ENCODE measurements around the gene ANKLE1. TPM values are rescaled to one million over a fixed set of nuclear protein-coding genes. Genes with fewer than 3 reads are reported as not detected.
A peak's percentile ranks its signal among the peaks of the same experiment; 100 is the strongest.
"Not testable (repeated sequence)": the region's sequence is repeated elsewhere in the genome, so short reads cannot be mapped to it uniquely, and the experiment has no call there.

Gene ANKLE1
- total RNA-seq, 1 experiment from 2014 or later, result 0.08 TPM

DNA sequence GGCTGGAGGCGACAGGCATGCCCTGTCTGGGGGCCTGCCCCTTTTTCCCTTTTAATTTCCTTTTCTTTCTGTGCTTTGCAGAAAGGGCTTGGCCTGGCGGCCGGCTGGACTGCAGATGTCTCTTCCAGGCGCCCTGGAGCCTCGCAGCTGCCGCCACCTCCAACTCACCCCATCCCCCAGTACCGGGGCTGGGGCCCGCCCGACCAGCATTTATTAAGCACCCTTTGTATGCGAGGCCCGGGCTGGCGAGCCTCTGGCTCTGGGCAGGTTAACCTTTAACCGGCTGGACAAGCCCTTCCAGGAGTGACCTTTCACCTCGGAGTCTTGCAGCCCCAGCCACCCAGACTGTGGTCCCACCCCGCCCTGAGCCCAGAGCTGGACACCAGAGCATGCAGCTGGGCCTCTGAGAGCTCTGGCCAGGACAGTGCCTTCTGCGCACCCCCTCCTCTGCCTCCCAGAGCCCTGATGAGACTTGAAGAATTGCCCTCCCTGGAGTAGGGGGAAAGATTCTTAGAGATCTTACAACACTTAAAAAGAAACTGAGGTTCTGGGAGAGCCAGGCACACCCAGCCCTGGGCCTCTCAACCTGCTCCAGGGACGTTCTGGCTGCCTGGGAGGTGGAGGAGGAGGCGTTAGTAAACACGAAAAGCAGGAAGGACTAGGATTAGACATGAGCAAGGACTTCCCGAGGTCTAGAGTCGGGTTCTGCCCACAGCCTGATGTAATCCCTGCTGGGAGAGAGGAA lies 34.8 kb upstream of the ANKLE1 start:
- DNase-seq (ENCODE audit: low spot score), result peak; percentile 60

DNA sequence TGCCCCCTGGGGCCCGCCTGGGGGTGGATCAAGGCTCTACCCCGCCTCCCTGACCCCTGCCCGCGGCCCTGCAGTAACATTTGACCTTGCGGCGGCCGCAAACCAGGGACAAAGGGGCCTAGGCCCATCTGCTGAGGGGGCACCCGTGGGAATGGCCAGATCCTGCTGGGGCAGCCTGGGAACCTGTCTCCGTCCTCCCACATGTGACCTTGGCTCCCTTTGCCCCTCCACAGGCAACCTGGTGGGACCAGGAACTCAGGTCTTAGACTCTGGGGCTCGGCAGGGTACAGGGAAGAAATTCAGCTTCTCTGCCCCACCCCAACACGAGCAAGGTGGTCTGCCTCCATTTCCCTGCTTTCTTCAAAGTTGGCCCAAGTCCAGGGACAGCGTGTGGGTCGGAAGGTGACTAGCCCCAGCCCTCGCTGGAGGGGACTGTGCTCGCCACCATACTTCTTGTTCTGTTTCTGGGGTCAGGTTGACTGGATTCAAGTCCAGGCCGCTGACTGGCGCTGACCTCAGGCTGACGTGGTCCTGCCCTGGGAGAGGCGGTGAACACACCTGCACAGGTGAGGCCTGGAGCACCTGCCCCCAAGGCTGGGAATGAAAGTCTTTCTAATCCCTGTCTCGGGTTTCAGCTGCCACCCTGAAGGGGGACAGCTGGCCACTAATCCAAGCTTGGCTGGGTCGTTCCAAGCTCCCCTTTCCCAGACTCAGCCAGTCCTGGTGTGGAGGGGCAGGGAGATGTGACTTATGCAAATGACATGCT lies 33.5 kb upstream of the ANKLE1 start:
- no peak for DNase-seq (ENCODE audit: low spot score)

DNA sequence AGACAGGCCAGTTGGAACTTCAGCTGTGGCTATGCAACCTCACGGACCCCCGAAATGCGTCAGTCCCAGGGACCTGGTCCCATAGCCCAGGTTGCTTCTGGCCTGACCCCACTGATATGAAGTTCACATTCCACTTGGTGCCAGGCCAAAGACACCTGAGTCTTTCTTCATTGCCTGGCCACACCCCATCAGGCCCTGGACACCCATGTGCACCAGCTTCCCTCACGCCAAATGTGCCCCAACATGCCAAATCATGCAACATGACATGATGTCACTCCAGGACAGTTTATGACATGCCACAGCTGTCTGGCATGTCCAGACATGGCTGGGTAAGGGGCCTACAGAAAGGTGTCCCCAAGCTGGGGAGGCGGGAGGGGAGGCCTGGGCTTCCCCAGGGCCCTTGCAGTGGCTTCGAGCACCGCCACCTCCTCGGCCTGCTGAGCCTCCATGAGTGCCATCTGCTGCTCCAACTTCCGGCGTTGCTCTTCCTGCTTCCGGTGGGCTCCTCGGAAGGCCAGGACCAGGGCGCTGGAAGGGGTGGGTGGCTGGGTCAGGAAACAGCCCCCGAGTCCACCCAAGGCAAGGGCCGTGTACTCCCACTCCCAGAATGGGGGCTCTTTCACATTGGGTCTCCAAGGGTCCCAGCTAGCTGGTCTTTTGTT lies 31.7 kb upstream of the ANKLE1 start:
- DNase-seq (ENCODE audit: low spot score), result no peak

DNA sequence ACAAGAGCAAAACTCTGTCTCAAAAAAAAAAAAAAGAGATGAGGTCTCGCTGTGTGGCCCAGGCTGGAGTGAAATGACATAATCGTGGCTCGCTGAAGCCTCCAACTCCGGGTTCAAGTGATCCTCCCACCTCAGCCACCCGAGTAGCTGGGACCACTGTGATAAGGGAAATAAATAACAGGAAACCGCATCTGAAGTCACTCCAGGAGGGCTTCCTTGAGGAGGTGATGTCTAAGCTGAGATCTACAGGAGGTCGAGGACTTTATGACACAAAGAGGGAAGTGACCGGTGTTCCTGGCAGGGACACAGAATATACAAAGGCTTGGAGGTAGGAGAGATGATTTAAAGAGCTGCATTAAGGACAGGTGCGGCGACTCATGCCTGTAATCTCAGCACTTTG lies 27.1 kb upstream of the ANKLE1 start:
- DNase-seq (ENCODE audit: low spot score), result no peak

DNA sequence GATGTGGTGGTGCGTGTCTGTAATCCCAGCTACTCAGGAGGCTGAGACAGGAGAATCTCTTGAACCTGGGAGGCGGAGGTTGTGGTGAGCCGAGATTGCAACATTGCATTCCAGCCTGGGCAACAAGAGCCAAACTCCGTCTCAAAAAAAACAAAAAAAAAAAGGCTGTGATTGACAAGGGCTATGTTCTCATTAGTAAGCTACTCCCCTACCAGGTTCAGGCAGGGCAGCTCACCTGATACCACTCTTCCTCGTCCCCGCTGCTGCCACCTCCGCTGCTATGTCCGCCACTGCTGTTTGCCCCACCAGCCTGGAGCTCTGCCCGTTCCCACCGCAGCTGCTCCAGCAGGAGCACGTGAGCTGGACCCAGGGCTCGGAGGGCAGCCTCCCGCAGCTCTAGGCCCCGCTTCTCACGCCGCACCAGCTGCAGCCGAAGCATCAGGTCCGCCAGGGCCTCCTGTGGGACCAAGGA lies 26.5 kb upstream of the ANKLE1 start:
- DNase-seq (ENCODE audit: low spot score), result no peak

DNA sequence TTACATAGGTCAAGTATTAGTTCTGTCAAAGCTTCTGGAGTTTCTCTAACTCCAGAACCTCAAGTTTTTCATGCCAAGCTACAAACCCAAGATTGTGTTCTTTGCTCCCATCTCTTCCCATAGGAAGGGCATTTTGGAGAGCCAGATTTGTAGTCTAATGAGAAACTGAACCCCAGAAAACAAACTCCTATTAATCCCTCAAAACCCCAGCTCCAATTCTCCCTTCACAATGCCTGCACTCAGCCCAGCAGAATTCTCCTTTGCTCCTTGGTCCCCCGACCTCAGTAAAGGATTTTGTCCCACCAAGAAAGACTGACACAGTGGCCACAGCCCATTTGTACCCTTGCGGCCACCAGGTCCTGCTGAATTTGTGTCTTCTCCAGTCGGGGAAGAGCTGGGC lies 25.6 kb upstream of the ANKLE1 start:
- no peak for DNase-seq (ENCODE audit: low spot score)

DNA sequence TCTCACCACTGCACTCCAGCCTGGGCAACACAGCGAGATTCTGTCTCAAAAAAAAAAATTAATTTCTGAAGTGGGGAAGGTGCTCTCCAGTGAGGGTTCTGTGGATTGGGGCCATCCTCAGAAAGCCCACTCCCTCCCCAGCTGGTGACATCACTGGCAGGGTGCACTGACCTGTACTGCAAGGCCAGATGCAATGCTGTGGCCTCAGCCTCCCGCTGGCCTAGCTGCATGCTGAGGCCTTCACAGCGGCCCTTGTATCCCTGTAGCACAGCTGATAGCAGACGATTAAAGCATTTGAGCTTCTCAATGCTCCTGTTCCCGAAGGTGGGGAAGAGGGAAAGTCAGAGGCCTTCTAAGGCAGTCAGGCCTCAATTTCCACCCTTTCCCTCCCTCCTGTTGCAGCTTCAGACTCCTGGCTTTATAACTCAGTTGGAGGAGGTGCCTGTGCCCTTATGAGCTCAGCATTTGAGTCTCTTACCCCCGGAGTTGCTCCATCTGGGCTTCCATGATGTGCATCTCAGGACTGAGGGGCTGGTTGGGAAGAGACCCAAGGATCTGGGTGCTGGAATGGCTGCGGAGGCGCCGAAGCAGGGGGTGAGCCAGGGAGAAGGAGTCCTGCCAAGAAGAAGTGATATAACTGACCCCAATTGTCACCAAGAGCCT lies 22.5 kb upstream of the ANKLE1 start:
- no peak for DNase-seq (ENCODE audit: low spot score)

DNA sequence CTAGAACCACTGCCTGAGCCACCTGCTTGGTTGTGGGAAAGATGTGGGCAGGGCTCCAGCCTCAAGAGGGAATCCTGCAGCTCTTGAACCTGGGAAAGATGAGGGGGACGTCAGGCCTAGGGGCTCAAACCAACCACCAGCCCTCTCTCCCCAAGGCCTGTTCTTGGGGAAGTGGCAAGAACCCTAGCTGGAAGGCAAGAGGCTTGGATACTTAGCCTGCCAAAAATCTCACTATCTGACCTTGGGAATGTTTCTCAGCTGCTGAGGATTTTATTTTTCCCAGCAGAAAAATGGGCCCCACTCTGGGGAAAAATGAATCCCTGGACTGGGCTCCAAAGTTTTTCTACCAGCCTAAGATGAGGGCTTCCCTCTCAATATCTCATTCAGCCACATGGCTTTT lies 21.8 kb upstream of the ANKLE1 start:
- DNase-seq (ENCODE audit: low spot score), result no peak

DNA sequence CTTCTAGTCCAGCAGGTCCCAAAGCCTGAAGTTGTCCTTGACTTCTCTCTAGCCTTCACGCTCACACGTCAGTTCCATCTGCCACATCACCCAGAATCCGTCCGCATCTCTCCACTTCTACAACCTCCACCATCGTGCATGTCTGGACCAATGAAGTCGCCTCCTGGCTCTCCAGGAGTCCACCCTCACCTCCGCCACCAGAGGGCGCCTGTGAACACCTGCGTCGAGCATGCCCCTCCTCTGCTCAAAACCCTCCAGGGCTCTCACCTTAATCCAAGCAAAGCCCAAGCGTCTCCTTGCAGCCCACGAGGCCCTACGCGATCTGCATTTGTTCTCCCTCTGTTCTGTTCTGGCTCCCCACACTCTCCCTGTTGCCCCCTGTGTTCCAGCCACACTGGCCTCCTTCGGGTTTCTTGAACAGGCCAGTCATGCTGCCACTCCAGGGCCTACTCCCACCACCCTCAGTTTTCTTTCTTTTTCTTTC lies 20.8 kb upstream of the ANKLE1 start:
- DNase-seq (ENCODE audit: low spot score), result peak; percentile 80

DNA sequence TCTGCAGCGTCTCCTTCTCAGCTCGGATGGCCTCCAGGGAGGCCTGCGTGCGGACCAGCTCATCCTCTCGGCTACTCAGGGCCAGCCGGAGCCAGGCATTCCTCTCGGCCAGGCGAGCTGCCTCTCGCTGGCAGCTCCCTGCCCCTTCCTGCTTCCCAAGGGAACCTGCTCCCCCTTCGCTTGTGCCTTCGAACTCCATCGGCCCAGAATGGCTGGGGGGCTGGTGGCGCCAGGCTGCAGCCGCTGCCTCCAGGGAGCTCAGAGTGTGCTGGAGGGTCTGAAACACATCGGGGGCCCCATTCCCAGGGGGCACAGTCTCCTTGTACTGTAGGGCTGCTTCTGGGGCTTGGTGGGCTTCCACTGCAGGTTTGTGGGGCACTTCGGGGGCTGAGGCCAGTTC lies 19.1 kb upstream of the ANKLE1 start:
- no peak for DNase-seq (ENCODE audit: low spot score)

DNA sequence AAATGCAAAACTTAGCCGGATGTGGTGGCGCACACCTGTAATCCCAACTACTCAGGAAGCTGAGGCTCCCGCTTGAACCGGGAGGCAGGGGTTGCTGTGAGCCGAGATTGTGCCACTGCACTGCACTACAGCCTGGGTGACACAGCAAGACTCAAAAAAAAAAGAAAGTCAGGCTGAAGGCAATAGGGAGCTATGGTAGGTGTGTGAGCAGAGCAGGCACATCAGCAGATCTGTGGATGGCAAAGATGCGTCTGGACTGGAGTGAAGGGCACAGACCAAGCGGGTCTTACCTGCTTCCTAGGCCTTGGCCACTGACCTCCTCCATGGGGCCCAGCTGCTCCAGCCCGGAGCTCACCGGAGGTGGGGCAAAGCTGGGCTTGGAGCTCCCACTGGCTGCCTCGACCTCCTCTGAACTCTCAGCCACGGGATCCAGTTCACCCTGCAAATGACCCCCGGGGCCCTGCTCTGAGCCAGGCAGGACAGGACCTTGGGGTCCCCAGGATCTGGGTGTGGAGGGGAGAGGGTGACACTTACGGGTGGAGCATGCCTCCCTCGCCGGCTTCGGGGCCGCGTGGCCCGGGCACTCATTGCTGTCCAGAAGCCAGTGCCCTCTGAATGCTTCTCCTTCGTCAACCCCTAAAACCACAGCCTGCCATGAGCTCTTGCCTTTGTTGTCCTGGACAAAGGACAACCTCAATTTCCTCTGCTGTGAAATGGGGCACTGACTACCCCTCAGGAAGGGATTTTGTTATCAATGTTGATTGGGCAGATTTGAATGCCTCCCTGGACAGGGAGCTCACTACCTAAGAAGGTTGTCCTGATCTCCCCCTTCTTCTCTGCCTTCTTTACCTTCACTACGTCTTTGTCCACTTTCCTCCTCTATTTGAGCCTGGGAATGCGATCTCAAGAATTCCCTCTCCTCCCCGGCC lies 17.7 kb upstream of the ANKLE1 start:
- no peak for DNase-seq (ENCODE audit: low spot score)

DNA sequence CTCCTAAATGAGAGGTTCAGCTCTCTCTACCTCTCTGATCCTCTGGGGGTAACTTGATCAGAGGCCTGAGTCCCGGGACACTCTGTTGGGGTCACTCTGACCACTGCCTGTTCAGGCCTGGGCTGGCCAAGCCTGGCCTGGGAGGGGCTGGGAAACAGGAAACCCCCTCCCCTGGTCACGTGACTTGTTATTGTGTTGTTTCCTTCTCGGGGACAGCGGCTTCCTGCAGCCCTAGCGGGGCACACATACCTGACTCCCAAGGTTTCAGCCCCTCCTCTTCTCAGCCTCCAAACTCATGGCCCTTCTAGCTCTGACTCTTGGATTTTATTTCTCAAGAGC lies 17.1 kb upstream of the ANKLE1 start, which contains the start of gene USHBP1:
TSS of gene USHBP1 (minus strand) at position 105 of the 339 bp plus-strand sequence. CDS start 446 bp downstream, outside the sequence.
- no peak for DNase-seq (ENCODE audit: low spot score)

DNA sequence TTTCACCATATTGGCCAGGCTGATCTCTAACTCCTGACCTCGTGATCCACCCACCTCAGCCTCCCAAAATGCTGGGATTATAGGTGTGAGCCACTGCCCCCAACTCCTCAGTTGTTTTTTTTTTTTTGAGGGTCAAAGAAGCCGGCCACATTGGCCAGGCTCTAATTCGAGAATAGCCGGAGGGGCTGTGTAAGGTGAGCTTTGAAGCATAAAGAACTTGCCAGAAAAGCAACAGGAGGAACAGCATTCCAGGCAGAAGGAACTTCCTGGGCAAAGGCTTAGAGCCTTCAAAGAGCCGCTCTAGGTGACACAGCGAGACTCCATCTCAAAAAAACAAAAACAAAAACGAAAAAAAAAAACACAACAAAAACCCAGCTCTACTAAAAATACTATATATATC lies 15.7 kb upstream of the ANKLE1 start:
- no peak for DNase-seq (ENCODE audit: low spot score)

DNA sequence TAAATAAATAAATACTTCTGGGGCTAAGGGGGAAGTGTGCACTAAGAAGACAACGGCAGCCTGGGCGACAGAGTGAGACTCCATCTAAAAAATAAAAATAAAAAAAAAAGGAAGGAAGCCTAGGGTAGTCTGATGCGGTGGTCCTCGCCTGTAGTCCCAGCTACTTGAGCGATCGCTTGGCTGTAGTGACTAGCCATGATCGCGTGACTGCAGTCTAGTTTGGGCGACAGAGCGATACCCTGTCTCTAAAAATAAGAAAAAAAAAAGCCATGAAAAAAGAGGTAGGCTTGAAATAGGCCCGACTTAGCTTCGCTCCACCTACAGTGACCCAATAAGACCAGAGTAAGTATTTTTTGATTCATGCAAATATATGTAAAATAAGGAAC lies 15.1 kb upstream of the ANKLE1 start:
- no peak for DNase-seq (ENCODE audit: low spot score)

DNA sequence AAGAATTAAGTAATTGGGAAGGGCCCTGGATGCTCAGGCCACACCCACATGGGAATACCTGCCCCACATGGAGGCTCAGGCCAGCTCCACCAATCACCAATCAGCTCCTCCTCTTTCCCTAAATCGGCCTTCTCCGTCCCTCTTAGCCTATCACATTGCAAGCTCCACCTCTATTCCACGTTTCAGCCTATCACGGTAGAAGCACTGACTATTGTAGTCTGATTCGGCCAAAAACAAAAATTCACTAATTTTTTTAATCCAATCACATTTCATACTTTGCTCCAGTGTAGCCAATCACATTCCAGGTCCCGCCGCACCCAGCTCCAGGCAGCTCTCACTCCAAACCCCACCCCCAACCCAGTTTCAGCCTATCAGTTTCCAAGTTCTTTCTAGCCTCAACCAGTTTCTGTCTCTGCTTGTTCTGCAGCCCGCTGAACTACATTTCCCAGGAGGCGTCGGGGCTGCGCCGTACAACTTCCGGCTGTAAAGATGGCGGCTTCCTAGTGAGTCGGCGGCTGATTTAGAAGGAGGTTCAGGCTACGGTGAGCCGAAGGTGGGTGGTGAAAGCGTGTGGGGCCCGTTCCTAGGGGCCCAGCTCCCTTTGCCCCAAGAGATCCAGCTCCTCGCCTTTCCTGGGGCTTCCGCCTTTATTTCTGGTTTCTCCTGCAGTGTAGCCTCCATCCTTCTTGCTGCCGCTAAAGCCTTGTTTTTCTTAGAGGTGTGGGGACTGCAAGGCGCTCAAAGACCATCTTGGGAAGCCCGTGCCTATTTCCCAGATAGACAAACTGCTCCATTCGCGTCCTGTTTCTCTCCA lies 14.5 kb upstream of the ANKLE1 start, which contains the start of gene BABAM1:
TSS of gene BABAM1 (plus strand) at position 469 of the 814 bp plus-strand sequence. CDS start 1,364 bp downstream, outside the sequence.
- peak; percentile 92 for DNase-seq (ENCODE audit: low spot score)

DNA sequence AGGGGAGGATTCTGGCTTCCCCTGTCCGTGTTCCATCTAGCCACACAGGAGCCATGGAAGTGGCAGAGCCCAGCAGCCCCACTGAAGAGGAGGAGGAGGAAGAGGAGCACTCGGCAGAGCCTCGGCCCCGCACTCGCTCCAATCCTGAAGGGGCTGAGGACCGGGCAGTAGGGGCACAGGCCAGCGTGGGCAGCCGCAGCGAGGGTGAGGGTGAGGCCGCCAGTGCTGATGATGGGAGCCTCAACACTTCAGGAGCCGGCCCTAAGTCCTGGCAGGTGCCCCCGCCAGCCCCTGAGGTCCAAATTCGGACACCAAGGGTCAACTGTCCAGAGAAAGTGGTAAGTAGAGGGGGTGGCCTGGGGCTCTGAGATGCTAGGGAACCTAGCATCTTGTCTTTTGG lies 12.9 kb upstream of the ANKLE1 start:
- no peak for DNase-seq (ENCODE audit: low spot score)

DNA sequence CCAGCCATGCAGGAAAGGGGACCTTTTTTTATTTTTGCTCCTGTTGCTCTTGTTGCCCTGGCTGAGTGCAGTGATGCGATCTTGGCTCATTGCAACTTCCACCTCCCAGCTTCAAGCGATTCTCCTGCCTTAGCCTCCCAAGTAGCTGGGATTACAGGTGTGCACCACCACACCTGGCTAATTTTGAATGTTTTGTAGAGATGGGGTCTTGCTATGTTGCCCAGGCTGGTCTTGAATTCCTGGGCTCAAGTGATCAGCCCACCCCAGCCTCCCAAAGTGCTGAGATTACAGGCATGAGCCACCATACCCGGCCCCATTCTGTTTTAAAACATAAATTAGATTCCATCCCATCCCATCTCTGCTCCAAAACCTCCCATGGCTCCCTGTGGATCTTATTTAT lies 6.8 kb upstream of the ANKLE1 start:
- not testable (repeated sequence) for DNase-seq (ENCODE audit: low spot score)

DNA sequence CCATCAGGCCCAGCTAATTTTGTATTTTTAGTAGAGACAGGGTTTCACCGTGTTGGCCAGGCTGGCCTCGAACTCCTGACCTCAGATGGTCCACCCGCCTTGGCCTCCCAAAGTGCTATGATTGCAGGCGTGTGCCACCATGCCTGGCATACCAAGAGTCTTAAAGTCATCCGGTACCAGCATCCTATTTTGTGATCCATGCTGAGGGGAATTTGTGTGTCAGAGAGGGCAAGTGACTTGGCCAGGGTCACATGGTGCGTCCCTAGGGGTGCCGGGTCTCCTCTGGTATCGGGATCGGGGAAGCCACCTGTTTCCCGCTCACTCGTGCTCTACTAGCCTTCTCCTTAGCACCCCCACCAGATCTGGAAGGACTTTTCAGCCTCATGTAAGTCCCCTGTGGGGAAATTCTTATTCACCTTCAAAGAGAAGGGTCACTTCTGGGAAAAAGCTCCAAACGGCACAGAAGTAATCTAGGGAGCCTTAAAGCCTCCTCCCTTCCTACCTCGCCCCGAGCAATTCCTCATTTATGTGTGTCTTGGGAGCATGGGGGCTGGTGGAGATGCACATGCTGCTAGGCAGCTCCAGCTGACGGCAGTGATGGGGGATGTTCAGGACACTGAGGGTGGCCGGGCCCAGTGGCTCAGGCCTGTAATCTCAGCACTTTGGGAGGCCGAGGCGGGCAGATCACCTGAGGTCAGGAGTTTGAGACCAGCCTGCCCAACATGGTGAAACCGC lies 6.1 kb upstream of the ANKLE1 start:
- no peak for DNase-seq (ENCODE audit: low spot score)

DNA sequence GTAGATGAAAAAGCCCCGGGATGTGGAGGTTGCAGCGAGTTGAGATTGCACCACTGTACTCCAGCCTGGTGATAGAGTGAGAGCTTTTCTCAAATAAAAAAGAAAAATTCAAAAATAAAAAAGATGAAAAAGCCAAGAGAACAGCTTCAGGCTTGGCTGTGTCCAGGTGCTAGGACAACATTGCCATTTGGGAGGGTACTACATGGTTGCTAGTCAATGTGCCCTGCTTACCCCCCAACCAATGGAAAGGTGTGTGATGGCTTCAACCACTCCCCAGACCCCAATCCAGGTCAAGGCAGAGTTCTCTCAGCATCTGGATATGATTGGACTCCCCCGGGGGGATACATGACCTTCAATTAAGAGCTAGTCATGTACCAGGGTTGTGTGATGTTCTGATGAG lies 2.3 kb upstream of the ANKLE1 start:
- DNase-seq (ENCODE audit: low spot score), result no peak
